ENCODE measurements around the gene TJP1. TPM values are rescaled to one million over a fixed set of nuclear protein-coding genes. Genes with fewer than 3 reads are reported as not detected.
"Not testable (repeated sequence)": the region's sequence is repeated elsewhere in the genome, so short reads cannot be mapped to it uniquely, and the experiment has no call there.

Gene TJP1
- total RNA-seq, 1 donor from 2014 or later = 91.7 TPM

DNA sequence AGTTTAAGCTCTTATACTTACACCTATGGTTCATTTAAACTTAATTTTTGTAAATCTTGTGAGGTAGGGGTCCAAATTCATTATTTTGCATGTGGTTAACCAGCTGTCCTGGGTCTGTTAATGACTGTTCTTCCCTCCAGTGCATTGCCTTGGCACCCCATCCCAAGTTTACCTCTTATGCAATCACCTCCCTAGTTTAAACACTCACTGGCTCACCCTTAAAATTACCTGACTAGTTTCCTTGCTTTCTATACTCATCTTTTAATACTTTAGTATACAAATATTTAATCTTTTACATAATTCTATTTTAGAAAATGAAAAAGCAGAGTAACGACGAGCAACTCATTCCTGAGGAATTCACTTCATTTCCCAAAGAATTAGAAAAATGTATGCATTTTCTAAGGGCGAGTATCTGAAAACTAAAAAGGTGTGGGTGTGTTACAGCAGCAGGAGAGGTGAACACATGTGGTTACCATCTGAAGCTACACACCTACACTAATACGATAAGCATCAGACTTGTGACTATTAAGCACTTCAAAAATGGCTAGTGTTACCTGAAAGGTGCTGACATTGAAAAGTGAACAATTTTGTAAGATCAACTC lies 33.7 kb downstream of the TJP1 start:
- Mint-ChIP-seq H3K27ac (ENCODE audit: unreplicated experiment) (peak overlapping the region; percentile 50), H3K9me3 (ENCODE audit: low read depth) (peaks cover 5% of the 10 kb centered on the region), H3K36me3 (ENCODE audit: low read depth) (peaks cover 3% of the 10 kb centered on the region), H3K4me3 (ENCODE audit: unreplicated experiment) (no peak overlapping the region), H3K4me1 (ENCODE audit: low read depth) (peaks cover 82% of the 10 kb centered on the region), H3K27me3 (ENCODE audit: low read depth) (no peaks in the 10 kb centered on the region)
- DNase-seq (ENCODE audit: low spot score) = no peak
- TF ChIP-seq, protein P1, sequence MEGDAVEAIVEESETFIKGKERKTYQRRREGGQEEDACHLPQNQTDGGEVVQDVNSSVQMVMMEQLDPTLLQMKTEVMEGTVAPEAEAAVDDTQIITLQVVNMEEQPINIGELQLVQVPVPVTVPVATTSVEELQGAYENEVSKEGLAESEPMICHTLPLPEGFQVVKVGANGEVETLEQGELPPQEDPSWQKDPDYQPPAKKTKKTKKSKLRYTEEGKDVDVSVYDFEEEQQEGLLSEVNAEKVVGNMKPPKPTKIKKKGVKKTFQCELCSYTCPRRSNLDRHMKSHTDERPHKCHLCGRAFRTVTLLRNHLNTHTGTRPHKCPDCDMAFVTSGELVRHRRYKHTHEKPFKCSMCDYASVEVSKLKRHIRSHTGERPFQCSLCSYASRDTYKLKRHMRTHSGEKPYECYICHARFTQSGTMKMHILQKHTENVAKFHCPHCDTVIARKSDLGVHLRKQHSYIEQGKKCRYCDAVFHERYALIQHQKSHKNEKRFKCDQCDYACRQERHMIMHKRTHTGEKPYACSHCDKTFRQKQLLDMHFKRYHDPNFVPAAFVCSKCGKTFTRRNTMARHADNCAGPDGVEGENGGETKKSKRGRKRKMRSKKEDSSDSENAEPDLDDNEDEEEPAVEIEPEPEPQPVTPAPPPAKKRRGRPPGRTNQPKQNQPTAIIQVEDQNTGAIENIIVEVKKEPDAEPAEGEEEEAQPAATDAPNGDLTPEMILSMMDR (IDR thresholded peaks at IDR 0.05) = no peak

DNA sequence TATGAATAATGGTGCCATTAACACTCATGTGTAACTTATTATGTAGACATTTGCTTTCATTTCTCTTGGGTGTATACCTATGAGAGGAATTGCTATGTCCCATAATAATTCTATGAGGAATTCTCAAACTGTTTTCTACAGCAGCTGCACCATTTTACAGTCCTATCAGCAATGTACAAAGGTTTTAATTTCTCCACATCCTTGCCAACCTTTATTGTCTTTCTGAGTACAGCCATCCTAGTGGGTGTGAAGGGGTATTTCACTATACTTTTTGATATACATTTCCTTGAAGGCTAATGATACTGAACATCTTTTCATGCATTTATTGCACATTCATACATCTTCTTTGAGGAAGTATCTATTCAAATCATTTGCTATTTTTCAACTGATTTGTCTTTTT lies 34.5 kb downstream of the TJP1 start:
- Mint-ChIP-seq H3K36me3 (ENCODE audit: low read depth) (no peaks in the 10 kb centered on the region), H3K27ac (ENCODE audit: unreplicated experiment) (no peak overlapping the region), H3K4me1 (ENCODE audit: low read depth) (peaks cover 80% of the 10 kb centered on the region), H3K4me3 (ENCODE audit: unreplicated experiment) (no peak overlapping the region), H3K9me3 (ENCODE audit: low read depth) (no peaks in the 10 kb centered on the region), H3K27me3 (ENCODE audit: low read depth) (no peaks in the 10 kb centered on the region)
- DNase-seq (ENCODE audit: low spot score) = no peak
- TF ChIP-seq, protein P1 (IDR thresholded peaks at IDR 0.05) = no peak

DNA sequence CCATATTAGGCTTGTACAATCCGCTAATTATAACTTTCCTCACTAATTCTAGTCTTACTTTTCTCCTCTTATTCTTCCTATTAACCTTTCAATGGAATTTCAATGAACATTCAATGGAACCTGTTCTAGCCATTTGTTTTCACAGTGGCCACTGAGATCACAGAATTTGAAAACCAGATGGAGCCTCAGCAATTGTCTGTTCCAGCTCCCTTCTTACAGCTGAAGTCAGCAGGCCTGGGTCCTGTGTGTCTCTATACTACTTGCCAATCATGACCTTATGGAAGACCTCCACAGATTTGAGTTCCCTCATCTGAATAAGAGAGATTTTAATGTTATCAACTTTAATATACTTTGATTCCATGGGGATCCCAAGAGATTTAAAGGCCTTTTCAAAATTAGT lies 36.6 kb downstream of the TJP1 start:
- Mint-ChIP-seq H3K4me1 (ENCODE audit: low read depth) (peaks cover 80% of the 10 kb centered on the region), H3K4me3 (ENCODE audit: unreplicated experiment) (no peak overlapping the region), H3K9me3 (ENCODE audit: low read depth) (peaks cover 13% of the 10 kb centered on the region), H3K36me3 (ENCODE audit: low read depth) (no peaks in the 10 kb centered on the region), H3K27ac (ENCODE audit: unreplicated experiment) (peak overlapping the region; percentile 80), H3K27me3 (ENCODE audit: low read depth) (no peaks in the 10 kb centered on the region)
- no peak for DNase-seq (ENCODE audit: low spot score)
- TF ChIP-seq, protein P1 (IDR thresholded peaks at IDR 0.05) = no peak

DNA sequence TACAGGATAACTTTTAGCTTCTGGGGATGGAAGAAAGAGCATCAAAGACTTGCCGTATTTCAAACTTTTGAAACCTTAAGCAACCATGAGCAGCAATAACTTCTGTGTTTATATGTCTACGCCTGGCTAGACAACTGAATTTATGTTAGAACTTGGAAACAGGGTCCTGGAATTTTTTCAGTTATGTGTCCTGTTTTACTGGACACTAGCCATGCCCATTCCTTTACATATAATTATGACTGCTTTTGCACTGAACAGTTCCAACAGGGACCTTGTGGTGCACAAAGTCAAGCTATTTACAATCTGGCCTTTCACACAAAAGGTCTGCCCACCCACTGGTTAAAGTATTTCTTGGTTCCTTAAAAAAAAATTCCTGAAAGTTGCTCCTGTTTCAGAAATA lies 37.1 kb downstream of the TJP1 start:
- Mint-ChIP-seq H3K4me3 (ENCODE audit: unreplicated experiment) (peak overlapping the region; percentile 14), H3K4me1 (ENCODE audit: low read depth) (peaks cover 77% of the 10 kb centered on the region), H3K27me3 (ENCODE audit: low read depth) (no peaks in the 10 kb centered on the region), H3K9me3 (ENCODE audit: low read depth) (peaks cover 16% of the 10 kb centered on the region), H3K36me3 (ENCODE audit: low read depth) (peaks cover 2% of the 10 kb centered on the region), H3K27ac (ENCODE audit: unreplicated experiment) (peak overlapping the region; percentile 80)
- TF ChIP-seq, protein P1 (IDR thresholded peaks at IDR 0.05) = no peak
- no peak for DNase-seq (ENCODE audit: low spot score)

DNA sequence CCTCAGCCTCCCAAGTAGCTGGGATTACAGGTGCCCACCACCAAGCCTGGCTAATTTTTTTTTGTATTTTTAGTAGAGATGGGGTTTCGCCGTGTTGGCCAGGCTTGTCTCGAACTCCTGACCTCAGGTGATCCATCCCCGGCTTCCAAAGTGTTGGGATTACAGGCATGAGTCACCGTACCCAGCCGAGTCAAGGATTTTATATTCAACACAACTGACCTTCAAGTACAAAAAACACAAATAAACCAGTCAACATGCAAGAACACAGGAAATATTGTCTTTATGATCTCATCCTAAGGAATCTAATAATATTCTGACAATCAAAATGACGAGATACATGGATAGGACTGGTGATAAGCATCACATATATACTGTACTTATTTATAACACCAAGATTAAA lies 37.9 kb downstream of the TJP1 start:
- Mint-ChIP-seq H3K9me3 (ENCODE audit: low read depth) (peaks cover 16% of the 10 kb centered on the region), H3K4me3 (ENCODE audit: unreplicated experiment) (no peak overlapping the region), H3K36me3 (ENCODE audit: low read depth) (peaks cover 2% of the 10 kb centered on the region), H3K27ac (ENCODE audit: unreplicated experiment) (peak overlapping the region; percentile 80), H3K4me1 (ENCODE audit: low read depth) (peaks cover 74% of the 10 kb centered on the region), H3K27me3 (ENCODE audit: low read depth) (no peaks in the 10 kb centered on the region)
- DNase-seq (ENCODE audit: low spot score) = no peak
- TF ChIP-seq, protein P1 (IDR thresholded peaks at IDR 0.05) = no peak

DNA sequence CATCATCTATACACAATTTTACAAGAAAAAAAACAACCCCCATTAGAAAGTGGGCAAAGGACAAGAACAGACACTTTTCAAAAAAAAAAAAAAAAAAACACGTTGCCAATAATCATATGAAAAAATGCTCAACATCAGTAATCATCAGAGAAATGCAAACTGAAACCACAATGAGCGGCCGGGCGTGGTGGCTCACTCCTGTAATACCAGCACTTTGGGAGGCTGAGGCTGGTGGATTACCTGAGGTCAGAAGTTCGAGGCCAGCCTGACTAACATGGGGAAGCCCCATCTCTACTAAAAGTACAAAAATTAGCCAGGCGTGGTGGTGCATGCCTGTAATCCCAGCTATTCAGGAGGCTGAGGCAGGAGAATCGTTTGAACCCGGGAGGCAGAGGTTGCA lies 39.5 kb downstream of the TJP1 start:
- Mint-ChIP-seq H3K4me1 (ENCODE audit: low read depth) (peaks cover 70% of the 10 kb centered on the region), H3K9me3 (ENCODE audit: low read depth) (peaks cover 16% of the 10 kb centered on the region)
- DNase-seq (ENCODE audit: low spot score); H3K27ac Mint-ChIP-seq (ENCODE audit: unreplicated experiment); H3K4me3 Mint-ChIP-seq (ENCODE audit: unreplicated experiment); H3K36me3 Mint-ChIP-seq (ENCODE audit: low read depth); H3K27me3 Mint-ChIP-seq (ENCODE audit: low read depth): not testable (repeated sequence)
